ENCODE results near the gene OR6K2.

Gene OR6K2

DNA sequence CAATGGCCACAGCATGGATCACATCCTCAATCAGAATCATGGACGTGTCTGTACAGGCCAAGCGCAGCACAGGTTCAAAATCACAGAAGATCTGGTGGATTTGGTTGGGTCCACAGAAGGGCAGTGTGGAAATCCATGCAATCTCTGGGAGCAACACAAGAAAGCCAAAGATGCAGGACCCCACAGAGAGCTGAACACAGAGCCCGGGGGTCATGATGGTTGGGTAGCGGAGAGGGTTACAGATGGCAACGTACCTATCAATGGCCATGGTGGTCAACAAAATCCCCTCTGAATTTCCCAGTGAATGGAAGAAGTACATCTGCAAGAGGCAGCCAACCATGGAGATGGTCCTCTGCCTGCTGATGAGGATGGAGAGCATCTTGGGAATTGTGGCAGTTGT, 24.0 kb upstream of the OR6K2 start:
- TF ChIP-seq SPI1 (IDR thresholded peaks at IDR 0.05; ENCODE audit: borderline replicate concordance, low read depth): no peak
- TF ChIP-seq POLR2AphosphoS5 (IDR thresholded peaks at IDR 0.05; ENCODE audit: low read depth): no peak
- no peak for TF ChIP-seq GABPA (IDR thresholded peaks at IDR 0.05; ENCODE audit: low read depth)
- TF ChIP-seq, protein P1, sequence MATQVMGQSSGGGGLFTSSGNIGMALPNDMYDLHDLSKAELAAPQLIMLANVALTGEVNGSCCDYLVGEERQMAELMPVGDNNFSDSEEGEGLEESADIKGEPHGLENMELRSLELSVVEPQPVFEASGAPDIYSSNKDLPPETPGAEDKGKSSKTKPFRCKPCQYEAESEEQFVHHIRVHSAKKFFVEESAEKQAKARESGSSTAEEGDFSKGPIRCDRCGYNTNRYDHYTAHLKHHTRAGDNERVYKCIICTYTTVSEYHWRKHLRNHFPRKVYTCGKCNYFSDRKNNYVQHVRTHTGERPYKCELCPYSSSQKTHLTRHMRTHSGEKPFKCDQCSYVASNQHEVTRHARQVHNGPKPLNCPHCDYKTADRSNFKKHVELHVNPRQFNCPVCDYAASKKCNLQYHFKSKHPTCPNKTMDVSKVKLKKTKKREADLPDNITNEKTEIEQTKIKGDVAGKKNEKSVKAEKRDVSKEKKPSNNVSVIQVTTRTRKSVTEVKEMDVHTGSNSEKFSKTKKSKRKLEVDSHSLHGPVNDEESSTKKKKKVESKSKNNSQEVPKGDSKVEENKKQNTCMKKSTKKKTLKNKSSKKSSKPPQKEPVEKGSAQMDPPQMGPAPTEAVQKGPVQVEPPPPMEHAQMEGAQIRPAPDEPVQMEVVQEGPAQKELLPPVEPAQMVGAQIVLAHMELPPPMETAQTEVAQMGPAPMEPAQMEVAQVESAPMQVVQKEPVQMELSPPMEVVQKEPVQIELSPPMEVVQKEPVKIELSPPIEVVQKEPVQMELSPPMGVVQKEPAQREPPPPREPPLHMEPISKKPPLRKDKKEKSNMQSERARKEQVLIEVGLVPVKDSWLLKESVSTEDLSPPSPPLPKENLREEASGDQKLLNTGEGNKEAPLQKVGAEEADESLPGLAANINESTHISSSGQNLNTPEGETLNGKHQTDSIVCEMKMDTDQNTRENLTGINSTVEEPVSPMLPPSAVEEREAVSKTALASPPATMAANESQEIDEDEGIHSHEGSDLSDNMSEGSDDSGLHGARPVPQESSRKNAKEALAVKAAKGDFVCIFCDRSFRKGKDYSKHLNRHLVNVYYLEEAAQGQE (IDR thresholded peaks at IDR 0.05; ENCODE audit: insufficient replicate concordance, low read depth): no peak
- TF ChIP-seq, protein P2, sequence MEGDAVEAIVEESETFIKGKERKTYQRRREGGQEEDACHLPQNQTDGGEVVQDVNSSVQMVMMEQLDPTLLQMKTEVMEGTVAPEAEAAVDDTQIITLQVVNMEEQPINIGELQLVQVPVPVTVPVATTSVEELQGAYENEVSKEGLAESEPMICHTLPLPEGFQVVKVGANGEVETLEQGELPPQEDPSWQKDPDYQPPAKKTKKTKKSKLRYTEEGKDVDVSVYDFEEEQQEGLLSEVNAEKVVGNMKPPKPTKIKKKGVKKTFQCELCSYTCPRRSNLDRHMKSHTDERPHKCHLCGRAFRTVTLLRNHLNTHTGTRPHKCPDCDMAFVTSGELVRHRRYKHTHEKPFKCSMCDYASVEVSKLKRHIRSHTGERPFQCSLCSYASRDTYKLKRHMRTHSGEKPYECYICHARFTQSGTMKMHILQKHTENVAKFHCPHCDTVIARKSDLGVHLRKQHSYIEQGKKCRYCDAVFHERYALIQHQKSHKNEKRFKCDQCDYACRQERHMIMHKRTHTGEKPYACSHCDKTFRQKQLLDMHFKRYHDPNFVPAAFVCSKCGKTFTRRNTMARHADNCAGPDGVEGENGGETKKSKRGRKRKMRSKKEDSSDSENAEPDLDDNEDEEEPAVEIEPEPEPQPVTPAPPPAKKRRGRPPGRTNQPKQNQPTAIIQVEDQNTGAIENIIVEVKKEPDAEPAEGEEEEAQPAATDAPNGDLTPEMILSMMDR (IDR thresholded peaks at IDR 0.05; ENCODE audit: insufficient read depth, low read length): no peak
- DNase-seq (ENCODE audit: low read depth in 1 of 2, low spot score in 1 of 2): no peak
- no peak overlapping the region for H3K4me3 ChIP-seq (replicated peaks; ENCODE audit: insufficient read depth, low read length)
- H3K27ac ChIP-seq (replicated peaks): no peak overlapping the region
- no peaks in the 10 kb centered on the region for H3K27me3 ChIP-seq (ENCODE audit: insufficient read depth, poor library complexity, severe bottlenecking)

DNA sequence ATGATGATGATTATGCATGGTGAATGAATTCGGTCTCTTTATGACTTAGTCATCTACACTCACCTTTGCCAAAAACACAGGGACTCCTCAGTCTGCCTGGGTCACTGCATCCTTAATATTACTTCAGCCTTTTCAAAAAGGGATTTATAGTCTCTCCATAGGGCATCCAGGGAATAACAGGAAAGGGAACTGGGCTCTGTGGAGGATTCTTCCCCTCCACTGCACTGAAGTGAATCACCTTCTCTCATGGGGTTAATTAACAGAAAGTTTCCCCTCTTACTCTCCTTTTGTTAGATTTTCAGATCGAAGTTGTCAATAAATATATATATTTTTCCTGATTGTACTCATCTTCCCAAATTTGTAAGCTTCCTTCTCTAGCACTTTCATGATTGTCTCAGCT, 20.2 kb upstream of the OR6K2 start, which contains the start of gene OR6K3:
TSS of gene OR6K3 (minus strand) at position 101 of the 400 bp plus-strand sequence. CDS start 2,605 bp downstream, outside the sequence.
- TF ChIP-seq, protein P1 (IDR thresholded peaks at IDR 0.05; ENCODE audit: insufficient replicate concordance, low read depth): no peak
- TF ChIP-seq GABPA (IDR thresholded peaks at IDR 0.05; ENCODE audit: low read depth) (no peak), POLR2AphosphoS5 (IDR thresholded peaks at IDR 0.05; ENCODE audit: low read depth) (no peak), SPI1 (IDR thresholded peaks at IDR 0.05; ENCODE audit: borderline replicate concordance, low read depth) (no peak)
- TF ChIP-seq, protein P2 (IDR thresholded peaks at IDR 0.05; ENCODE audit: insufficient read depth, low read length): no peak
- no peak for DNase-seq (ENCODE audit: low read depth in 1 of 2, low spot score in 1 of 2)
- H3K4me3 ChIP-seq (replicated peaks; ENCODE audit: insufficient read depth, low read length): no peak within 1 kb of the TSS
- no peaks in the 10 kb centered on the region for H3K27me3 ChIP-seq (ENCODE audit: insufficient read depth, poor library complexity, severe bottlenecking)
- no peak within 1 kb of the TSS for H3K27ac ChIP-seq (replicated peaks)

DNA sequence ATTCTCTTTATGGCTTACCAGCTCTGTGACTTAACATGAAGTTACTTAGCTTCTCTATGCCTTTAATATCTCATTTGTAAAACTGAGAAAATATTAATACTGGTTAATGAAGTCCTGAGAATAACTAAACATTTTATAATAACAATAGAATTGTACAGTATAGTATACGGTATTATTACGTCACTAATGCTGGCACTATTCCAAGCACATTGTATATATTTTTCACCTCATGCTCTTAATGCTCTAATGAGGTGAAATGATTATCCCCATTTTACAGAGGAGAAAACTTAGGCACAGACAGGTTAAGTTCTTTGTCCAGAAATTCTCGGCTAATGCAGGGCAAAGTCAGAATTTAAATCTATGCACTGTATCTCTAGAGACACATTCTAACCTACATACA, 19.2 kb upstream of the OR6K2 start:
- DNase-seq (ENCODE audit: low read depth in 1 of 2, low spot score in 1 of 2): no peak
- no peaks in the 10 kb centered on the region for H3K27me3 ChIP-seq (ENCODE audit: insufficient read depth, poor library complexity, severe bottlenecking)
- H3K27ac ChIP-seq (replicated peaks): no peak overlapping the region
- TF ChIP-seq SPI1 (IDR thresholded peaks at IDR 0.05; ENCODE audit: borderline replicate concordance, low read depth) (no peak), POLR2AphosphoS5 (IDR thresholded peaks at IDR 0.05; ENCODE audit: low read depth) (no peak), GABPA (IDR thresholded peaks at IDR 0.05; ENCODE audit: low read depth) (no peak)
- TF ChIP-seq, protein P2 (IDR thresholded peaks at IDR 0.05; ENCODE audit: insufficient read depth, low read length): no peak
- TF ChIP-seq, protein P1 (IDR thresholded peaks at IDR 0.05; ENCODE audit: insufficient replicate concordance, low read depth): no peak
- no peak overlapping the region for H3K4me3 ChIP-seq (replicated peaks; ENCODE audit: insufficient read depth, low read length)

Data from HL-60 (cell line).